Mucosa of descending colon (tissue), 3 donors: Measurements from ENCODE around the gene ATRN. TPM values are rescaled to one million over a fixed set of nuclear protein-coding genes. Genes with fewer than 3 reads are reported as not detected.

ENCODE experiments used
- ATAC-seq: fragments of 200-7000 bp; cut with Tn5 transposase; one replicate; pipeline ENCODE4 v1.9.1; 2020; ENCODE audit warnings: mild to moderate bottlenecking, moderate library complexity
- DNase-seq, 3 donors: peaks; one replicate each; pipeline ENCODE4 v3.0.0-alpha.2; 2020
- H3K36me3 ChIP-seq: fragments of 200-600 bp; one replicate; pipeline ENCODE4 v1.8.0; 2021; ENCODE audit warnings: low read depth, mild to moderate bottlenecking
- H3K4me1 ChIP-seq: fragments of 200-600 bp; one replicate; pipeline ENCODE4 v1.8.0; 2021; ENCODE audit warnings: low read depth, mild to moderate bottlenecking
- H3K4me3 ChIP-seq: fragments of 200-600 bp; one replicate; pipeline ENCODE4 v1.8.0; 2021; ENCODE audit warnings: mild to moderate bottlenecking
- H3K9me3 ChIP-seq: fragments of 200-600 bp; one replicate; pipeline ENCODE4 v1.8.0; 2021; ENCODE audit warnings: mild to moderate bottlenecking
- intact Hi-C, 2 donors: fragments of 100-400 bp; cut with DNase I in 1 of 2; cut with micrococcal nuclease in 1 of 2; formaldehyde crosslinking; loops; one replicate each; pipeline versions ENCODE4 v1.11.0 to v1.11.1; 2022; cut with DNase I, micrococcal nuclease
- total RNA-seq, 3 donors: library from RNA; stranded (reverse); fragmentation: NEBNext Ultra II Directional in 2 of 3; extraction: Animal tissue kit (Norgen Biotek cat#: 25700) in 2 of 3; gene quantifications; one replicate each; pipeline versions ENCODE4 v1.2.1 to v1.2.4, GENCODE V29; 2021 to 2023
- TF ChIP-seq, protein P1 (sequence below): fragments of 200-600 bp; IDR thresholded peaks from one replicate; pipeline ENCODE4 v1.8.0; 2022; ENCODE audit warnings: antibody characterized with exemption, mild to moderate bottlenecking
- donor health status: DM: no; HTN: no; CAD: no; lungs with moderate emphysema.
- donor health status: DM: no; HTN: no; CAD: no.
- donor health status: DM: no; HTN: yes; CAD: no.

The ATRN gene
- total RNA-seq, 3 donors from 2014 or later: 22.1 to 28.2 (median 23.7) TPM

DNA sequence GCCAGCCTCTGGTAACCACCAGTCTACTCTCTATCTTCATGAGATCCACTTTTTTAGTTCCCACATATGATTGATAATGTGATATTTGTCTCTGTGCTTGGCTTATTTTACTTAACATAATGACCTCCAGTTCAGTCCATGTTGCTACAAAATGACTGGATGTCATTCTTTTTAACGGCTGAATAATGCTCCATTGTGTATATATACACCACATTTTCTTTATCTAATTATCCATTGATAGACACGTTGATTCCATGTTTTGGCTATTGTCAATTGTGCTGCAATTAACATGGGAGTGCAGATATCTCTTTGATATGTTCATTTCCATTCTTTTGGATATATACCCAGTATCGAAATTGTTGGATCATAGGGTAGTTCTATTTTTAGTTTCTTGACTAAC is 89.3 kb downstream of the ATRN start:
- no peaks in the 10 kb centered on the region for H3K36me3 ChIP-seq
- DNase-seq: no peak

DNA sequence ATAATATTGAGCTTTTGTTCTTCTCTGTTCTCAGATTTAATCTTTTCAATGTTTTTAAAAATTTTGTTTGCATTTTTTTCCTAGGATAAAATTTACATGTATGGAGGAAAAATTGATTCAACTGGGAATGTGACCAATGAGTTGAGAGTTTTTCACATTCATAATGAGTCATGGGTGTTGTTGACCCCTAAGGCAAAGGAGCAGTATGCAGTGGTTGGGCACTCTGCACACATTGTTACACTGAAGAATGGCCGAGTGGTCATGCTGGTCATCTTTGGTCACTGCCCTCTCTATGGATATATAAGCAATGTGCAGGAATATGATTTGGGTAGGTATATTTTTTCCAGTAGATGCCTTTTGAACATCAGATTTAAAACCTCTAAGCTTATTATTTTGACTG is 89.8 kb downstream of the ATRN start:
- intact Hi-C loops: no loop called here
- no peak for ATAC-seq
- Histone ChIP-seq H3K4me1 (no peaks in the 10 kb centered on the region), H3K9me3 (no peaks in the 10 kb centered on the region), H3K4me3 (no peak overlapping the region), H3K36me3 (no peaks in the 10 kb centered on the region)
- TF ChIP-seq, protein P1, sequence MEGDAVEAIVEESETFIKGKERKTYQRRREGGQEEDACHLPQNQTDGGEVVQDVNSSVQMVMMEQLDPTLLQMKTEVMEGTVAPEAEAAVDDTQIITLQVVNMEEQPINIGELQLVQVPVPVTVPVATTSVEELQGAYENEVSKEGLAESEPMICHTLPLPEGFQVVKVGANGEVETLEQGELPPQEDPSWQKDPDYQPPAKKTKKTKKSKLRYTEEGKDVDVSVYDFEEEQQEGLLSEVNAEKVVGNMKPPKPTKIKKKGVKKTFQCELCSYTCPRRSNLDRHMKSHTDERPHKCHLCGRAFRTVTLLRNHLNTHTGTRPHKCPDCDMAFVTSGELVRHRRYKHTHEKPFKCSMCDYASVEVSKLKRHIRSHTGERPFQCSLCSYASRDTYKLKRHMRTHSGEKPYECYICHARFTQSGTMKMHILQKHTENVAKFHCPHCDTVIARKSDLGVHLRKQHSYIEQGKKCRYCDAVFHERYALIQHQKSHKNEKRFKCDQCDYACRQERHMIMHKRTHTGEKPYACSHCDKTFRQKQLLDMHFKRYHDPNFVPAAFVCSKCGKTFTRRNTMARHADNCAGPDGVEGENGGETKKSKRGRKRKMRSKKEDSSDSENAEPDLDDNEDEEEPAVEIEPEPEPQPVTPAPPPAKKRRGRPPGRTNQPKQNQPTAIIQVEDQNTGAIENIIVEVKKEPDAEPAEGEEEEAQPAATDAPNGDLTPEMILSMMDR: no peak
- DNase-seq: no peak

More for the DNA sequence above, 89.3 kb downstream of the ATRN start:
- TF ChIP-seq, protein P1: no peak
- Histone ChIP-seq H3K4me3 (no peak overlapping the region), H3K4me1 (no peaks in the 10 kb centered on the region), H3K9me3 (no peaks in the 10 kb centered on the region)
- no peak for ATAC-seq
- intact Hi-C loops: no loop called here

DNA sequence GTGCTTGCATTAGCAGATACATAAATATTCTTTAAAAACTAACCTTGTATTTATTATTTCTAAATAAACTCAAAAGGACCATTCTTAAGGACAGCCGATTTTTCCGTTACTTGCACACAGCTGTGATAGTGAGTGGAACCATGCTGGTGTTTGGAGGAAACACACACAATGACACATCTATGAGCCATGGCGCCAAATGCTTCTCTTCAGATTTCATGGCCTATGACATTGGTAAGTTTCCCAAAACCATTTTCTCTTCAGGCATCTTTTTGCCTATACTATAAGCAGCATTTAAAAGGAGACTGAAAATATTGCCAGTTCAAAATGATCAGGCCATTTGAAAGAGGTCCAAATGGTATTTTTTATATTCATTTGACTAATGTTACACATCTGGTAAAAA is 92.3 kb downstream of the ATRN start:
- TF ChIP-seq, protein P1: no peak
- Histone ChIP-seq H3K36me3 (no peaks in the 10 kb centered on the region), H3K4me1 (no peaks in the 10 kb centered on the region), H3K9me3 (no peaks in the 10 kb centered on the region), H3K4me3 (no peak overlapping the region)
- intact Hi-C loops: no loop called here
- no peak for ATAC-seq
- DNase-seq: no peak

DNA sequence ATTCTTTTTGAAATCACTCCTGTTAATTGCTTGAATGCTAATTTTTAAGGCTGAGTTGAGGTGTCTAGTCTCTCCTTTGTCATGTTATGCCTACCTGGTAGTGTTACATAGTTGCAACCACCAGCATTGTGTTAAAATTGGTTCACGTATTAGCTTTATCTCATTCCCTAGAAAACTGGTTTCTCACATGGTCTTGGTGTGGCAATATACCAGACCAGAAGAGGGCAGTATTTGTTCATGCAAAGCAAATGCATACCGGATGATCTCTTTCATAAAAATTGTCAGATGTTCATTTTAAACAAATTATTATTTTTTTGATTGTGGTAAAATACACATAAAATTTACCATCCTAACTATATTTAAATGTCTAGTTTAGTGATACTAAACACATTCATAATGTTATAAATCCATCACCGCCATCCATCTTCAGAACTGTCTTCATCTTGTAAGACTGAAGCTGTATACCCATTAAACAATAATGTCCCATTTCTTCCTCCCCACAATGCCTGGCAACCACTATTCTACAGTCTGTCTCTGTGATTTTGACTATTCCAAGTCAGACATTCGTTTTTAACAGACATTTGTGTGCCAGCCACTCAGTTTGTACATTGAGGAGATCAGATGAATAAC is 92.8 kb downstream of the ATRN start:
- Histone ChIP-seq H3K4me3 (no peak overlapping the region), H3K36me3 (no peaks in the 10 kb centered on the region), H3K9me3 (no peaks in the 10 kb centered on the region), H3K4me1 (no peaks in the 10 kb centered on the region)
- peak in 1 of 3 donors; percentile 49 for DNase-seq
- ATAC-seq: peak; percentile 39
- intact Hi-C loops: no loop called here
- TF ChIP-seq, protein P1: peak; percentile 44

DNA sequence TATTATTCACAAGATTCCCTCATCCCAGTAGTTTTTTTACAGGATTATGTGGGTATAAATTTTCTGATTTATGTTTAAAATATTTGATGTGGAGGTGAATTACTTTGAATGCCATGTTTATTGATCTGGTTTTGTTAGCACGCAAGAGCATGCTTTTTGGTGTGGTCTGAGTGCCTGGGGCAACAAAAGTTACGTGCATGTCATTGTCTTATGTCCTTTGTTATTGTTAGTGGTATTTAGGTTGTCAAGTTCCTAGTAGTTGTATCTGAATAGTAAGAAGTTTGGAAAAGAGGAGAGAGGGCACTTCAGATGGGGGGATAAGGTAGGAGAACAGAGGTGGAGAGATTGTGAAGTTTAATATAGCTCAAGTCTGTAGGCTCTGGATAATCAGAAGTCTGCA is 95.0 kb downstream of the ATRN start:
- no peak overlapping the region for H3K4me3 ChIP-seq
- no peak for ATAC-seq
- intact Hi-C loops: no loop called here
- no peak for DNase-seq
- H3K9me3 ChIP-seq: no peaks in the 10 kb centered on the region
- H3K4me1 ChIP-seq: no peaks in the 10 kb centered on the region
- H3K36me3 ChIP-seq: no peaks in the 10 kb centered on the region
- TF ChIP-seq, protein P1: no peak

DNA sequence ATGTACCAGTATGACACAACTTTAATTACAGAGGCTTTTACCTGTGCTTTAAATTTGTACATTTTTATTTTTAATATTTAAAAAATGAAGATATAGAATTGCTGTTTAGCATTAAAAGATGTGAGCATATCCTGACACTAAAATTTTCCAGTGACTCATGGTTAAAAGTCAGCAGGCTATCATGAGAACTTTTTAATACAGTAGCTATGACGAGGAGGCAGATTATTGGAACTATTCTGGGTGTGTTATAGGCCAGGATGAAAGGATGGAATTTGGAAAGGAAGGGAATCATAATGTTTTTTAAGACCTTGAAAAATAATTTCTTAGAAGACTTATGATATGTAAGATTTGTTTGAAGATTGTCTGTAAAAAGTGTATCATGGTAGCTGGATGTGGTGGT is 101.3 kb downstream of the ATRN start:
- Histone ChIP-seq H3K36me3 (no peaks in the 10 kb centered on the region), H3K4me3 (no peak overlapping the region), H3K4me1 (no peaks in the 10 kb centered on the region), H3K9me3 (no peaks in the 10 kb centered on the region)
- intact Hi-C loops: no loop called here
- ATAC-seq (no peak), DNase-seq (no peak)
- TF ChIP-seq, protein P1: no peak
